GM21529 (cell line): ENCODE data around the gene CCNK.

Source experiments
- ATAC-seq: cut with Tn5 transposase; IDR thresholded peaks from one replicate; pipeline ENCODE4 v1.9.1; 2021; ENCODE audit not compliant: unreplicated experiment

CCNK gene

DNA sequence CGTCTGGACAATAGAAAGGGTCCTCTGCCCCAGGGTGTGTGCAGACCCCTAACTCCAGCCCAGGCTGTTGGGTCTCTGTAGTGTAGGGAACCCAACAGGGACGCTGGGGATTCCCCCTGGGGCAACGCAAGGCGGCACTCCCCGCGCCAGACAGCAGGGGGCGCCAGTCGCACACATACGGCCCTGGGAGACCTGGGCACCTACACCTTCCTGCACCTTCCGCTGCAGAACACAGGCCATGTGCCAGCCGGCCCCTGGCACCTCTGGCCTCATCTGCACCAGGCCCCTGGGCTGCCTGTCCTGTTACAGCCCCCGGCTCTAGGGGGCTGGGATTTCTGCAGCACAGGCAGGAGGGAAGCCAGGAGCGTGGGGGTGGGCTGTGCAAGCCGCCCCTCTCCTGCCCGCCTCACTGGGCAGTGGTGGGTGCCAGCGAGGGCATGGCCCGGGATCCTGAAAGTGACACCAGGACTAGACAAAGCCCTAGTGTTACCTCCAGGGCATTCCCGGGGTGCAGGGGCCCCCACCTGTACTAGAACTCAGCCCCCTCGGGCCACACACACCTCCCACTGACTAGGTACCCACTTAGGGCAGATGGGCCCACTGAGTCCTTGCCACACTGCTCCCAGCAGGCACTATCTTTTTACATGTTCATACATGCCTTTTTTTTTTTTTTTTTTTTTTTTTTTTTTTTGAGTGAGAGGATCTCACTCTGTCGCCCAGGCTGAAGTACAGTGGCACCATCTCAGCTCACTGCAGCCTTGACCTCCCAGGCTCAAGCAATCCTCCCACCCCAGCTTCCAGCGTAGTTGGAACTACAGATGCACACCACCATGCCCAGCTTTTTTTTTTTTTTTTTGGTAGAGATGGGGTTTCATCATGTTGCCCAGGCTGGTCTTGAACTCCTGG, 37.5 kb downstream of the CCNK start:
- ATAC-seq = peak; percentile 80

DNA sequence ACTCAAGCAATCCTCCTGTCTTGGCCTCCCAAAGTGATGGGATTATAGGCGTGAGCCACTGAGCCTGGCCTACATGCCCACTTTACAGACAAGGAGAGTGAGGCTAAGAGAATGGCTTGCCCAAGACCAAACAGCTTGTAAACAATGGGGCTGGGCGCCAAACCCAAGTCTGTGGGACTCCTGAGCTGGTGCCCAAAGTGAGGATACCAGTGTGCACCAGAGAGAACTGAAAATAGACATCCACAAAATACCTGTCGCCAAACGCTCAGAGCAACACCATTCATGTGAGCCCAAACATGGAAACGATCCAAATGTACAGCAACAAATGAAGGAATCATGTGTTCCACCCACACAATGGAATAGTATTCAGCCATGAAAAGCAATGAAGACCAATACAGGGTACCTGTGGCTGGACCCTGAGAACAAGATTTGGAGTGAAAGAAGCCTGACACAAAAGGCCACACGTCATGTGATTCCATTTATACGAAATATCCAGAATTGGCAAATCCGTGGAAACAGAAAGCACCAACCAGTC, 38.2 kb downstream of the CCNK start:
- no peak for ATAC-seq

DNA sequence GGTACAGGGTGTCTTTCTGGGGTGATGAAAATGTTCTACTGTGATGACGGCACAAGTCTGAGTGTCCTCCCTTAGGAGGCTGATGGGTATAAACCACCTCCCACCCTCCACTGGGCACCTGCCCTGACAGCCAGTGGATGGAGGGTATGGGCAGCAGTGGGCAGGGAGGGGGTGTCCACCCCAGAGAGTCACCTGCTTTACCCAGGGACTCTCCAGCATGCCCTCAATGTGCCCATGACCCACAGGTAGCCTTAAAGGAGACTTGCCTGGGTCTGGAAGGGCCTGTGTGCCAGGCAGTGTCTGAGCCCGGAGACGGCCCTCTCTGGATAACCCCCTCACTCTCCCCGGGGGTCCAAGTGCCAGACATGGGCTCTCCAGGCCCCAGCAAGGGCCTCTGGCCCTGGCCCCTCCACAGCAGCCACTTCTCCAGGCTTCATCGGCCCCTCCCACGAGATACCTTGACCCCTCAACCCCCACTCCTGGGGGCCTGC, 38.8 kb downstream of the CCNK start:
- ATAC-seq = no peak

DNA sequence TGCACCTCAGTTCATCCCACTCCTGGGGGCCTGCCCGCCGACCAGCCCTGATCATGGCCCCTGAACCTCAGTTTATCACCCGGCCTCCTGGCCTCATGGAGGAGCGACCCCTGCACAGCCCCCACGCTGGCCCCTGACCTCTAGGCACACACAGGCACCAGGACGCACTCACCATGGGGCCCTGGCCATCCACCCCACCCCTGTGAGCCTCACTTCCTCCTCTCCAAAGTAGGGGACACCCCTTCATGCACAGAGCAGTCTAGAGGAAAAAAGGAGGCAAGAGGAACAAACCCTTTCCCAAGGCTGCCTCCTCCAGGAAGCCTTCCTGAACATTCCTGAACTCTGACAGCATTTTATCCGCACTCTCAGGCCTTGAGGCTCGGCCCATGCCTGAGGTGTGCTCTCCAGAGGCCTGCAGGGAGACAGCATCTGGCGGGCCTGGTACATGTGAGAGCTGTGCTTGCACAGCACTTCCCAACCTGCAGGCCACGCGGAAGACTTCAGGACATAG, 39.4 kb downstream of the CCNK start:
- no peak for ATAC-seq

DNA sequence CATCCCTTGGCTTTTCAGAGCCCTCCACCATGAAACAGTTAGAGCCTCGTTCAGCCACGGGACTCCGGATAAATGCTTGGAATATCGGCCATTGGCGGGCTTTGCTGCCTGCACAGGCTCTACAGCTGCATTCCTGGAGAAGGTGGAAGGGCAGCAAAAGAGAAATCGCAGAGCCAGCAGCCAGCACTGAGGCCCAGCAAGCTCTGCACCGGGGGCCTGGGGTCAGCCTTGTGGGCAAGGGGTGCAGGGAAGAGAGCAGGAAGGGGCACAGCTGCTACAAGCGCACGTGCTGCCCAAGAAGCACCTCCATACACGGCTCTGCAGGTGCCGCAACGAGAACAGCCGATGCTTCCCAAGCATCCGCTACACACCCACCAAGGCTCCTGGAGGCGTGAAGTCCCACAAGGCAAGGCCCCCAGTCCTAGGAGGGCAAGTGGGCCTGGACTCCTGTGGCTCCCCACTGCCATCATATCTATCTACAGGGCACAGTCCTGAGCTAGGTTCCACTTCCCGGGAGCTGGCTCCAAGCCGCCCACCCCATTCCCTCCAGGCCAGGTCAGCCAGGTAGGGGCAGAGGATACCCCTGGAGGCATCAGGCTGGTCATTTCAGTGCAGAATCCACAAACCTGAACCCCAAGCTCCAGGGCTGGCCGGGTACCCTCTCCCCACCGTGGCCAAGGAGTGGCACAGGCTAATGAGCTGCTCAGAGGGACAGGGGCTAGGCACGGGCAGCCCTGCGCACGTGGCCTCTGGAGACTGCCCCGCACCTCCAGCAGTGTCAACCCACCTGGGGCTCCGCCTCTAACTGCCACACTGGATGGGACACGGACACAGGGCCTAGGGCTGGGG, 40.2 kb downstream of the CCNK start:
- no peak for ATAC-seq

DNA sequence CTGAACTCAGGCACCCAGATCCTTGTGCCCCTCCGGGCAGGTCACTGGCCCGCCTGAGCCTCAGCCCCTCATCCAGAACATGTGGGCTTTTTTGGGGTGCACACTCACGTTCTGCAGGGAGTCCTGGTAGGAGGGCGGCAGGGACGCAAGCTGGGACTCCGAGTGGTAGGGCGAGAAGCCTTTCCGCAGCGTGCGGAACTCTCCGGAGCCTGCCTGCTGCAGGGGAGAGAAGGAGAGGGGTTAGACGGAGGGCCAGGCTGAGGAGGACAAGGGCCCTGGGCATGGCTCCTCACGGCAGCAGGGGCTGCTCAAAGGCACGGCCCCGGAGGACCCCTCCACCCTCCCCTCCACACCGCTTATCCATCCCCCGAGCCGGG, 40.8 kb downstream of the CCNK start:
- ATAC-seq = no peak

DNA sequence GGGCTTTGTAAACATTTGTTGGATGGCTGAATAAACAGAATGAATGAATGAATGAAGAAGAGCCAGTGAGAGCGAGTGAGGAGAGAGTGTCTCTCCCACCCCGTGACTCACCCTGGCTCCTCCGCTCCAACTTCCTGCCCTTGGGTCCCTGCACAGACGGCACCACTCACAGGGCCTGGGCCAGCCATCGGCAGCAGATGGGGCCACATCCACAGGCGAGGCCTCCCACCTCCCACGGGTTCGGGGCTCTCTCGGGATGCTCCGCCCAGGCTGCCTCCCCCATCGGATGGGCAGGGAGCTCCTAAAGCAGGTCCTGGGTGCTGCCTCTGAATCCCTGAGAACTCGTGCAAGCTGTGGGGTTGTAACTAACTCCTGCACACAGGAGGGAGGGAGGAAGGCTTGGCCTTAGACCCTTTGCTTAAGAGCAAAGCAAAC, 41.3 kb downstream of the CCNK start:
- no peak for ATAC-seq

DNA sequence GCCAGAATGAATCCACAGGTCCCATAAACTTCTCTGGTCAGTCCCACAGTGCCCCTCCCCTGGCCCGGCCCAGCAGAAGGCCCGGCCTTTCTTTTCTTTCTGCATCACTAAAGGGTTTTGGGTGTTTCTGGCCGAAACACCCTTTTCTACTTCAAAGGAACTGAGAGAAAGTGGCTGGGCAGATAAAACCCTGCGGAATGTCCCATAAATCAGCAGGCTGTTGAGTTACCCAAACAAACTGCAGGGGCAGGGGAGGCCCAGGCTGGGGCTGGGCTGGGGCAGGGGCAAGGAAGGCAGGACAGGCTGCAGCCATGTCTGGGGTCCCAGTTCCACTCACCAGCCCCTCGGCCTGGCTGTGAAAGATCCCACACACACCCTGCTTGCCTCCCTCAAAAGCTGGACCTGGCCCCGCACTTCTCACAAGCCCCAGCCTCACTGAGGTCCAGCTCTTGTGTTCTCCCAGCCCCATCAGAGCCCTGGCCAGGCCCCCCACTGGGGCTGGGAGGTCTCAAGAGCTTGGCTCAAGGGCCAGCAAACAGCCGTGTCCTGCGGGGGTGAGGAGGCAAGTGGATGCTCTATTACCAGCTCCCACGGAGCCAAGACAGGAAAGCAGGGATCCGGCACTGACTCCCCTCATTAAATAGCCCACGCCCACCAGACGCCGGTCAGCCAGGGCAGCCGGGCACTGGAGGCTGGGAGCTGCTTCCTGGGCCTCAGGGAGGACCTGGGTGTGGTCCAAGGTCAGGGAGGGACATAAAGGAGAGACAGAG, 41.9 kb downstream of the CCNK start:
- ATAC-seq = no peak

DNA sequence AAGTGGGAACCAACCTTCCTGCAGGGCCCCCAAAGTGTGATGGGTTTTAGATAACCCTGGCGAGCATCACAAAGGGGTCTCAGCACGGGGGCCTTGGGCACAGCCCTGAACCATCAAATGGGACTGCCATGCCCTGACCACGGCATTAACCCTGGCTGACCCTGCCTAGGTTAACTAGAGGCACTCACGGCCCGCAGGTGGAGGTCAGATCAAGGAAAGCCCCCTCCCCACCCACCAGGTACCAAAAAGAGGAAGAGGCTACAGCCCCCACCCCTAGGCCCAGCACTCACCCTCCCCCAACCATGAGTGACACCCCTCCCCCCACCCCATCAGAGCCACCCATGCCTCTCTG, 42.5 kb downstream of the CCNK start:
- ATAC-seq = no peak

DNA sequence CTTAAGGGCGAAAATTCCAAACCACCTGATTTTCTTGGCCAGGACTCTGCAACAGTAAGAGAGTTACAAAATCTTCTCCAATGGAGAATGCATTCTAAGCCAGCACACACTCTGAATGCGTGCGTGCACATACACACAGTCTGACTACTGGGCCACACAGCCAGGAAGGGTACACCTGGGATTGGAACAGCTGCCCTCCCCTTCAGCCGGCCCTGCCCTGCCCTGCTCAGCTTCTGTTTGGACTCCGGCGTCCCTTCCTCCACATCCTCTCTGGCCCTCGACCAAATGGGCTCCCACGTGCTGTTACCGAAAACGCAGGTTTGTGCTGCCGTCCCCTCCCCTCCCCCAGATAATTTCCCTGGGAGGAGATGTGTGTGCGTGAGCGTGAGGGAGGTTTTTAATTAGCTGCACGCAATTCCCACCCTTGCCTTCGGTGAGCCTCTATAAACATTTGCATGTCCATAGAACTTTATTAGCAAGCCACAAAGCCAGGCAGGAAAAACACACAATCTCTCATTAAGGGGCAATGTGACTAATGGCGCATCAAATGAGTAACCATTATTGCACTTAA, 43.0 kb downstream of the CCNK start:
- ATAC-seq = no peak

DNA sequence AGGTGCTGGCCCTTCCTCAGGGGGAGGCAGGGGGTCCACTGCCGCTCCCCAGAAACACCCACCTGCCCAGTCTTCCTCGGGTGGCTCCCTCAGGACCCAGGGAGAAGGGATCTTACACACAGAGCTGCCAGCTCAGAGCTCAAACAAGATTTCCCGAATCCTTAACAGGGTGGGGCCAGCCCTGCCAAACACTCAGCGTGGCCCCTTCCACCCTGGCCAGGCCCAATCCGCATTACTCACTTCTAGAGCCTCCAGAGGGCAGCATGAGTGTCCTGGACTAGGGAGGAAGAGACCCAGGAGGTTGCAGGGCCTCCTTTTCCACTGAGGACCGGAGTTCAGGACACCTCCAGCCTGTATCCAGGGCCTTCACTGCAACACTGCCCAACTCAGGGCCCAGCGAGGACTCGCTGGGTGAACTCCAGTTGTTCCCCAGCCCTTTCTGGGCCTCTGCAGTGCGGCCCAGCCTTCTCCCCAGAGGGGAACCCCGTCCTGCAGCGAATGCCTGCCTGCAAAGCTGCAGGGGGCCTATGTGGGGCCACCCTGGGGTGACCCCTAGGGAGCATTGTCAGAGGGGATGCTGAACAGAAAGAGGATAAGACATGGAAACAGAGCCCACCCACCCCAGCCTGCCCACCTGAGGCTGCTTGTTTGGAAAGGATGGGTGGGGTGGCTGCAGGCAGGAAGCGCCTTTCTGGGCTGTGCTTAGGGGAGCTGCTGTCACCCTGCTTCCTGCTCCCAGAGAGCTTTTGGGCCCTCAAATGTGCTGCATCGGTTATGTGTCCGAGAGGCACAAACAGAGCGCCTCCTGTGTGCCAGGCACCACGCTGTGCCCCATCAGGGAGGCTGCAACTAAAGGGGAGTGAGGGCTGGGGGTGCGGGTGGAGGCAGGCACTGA, 43.8 kb downstream of the CCNK start:
- no peak for ATAC-seq

DNA sequence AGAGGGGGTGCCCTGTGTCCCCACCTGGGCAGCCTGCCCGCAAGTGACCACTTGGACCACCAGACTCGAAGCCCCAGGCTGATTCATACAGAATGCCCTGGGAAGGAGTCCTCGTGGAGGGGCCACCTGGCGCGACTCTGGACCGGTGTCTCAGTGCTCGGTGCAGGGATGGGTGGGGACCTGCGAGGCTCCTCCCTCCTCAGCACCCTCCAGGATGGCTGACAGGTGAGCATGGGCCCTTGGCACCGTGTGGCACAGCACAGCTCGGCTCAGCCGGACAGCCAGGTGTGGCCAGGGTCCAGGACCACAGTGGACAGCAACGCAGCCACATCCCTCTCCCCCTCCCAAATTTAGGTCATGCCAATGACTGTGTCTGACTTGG, 44.5 kb downstream of the CCNK start:
- no peak for ATAC-seq

DNA sequence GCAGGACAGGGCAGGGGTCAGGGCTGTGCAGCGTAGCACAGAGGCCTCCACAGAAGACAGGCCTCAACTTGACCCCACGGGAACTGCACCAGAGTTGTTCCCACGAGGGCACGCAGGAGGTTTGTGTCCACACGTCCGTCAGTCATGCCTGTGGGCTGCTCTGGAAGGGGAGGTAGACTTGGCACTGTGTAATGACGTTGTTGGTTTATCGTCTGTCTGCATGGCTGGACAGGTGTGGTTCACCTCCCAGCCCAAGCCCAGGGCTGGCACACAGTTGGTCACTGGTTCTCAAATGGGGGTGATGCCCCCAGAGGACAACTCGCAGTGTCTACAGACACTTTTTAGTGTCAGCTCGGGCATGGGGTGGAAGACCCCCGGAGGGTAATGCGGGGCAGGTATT, 45.8 kb downstream of the CCNK start:
- no peak for ATAC-seq

DNA sequence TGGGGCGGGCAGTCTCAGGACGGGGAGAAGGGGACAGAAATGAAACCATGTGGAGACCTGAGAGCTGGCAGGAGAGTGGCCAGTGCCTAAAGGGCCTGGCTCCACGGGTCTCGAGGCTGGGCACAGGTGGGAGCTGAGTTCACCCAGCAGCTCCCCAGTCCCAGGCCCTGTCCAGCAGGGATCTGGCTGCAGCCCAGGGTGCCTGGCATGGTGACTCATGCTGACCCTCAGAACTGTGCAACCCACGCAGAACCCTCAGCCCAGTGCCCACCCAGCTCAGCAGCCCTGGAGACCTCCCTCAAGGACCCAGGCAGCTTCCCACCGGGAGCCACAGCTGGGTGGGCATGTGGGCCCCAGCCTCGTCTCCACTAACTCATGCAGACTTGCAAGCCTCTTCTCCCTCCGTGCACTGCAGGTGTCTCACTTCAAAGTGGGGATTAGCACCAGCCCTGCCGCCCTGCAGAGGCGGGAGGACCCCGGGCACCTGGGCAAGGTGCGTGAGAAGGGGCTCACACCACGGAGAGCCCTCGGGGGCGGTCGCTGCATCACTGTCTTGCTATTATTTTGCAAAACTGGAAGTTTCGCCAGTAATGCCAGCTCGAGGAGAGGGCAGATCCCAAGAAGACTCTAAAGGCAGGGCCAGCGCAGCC, 46.3 kb downstream of the CCNK start:
- no peak for ATAC-seq

DNA sequence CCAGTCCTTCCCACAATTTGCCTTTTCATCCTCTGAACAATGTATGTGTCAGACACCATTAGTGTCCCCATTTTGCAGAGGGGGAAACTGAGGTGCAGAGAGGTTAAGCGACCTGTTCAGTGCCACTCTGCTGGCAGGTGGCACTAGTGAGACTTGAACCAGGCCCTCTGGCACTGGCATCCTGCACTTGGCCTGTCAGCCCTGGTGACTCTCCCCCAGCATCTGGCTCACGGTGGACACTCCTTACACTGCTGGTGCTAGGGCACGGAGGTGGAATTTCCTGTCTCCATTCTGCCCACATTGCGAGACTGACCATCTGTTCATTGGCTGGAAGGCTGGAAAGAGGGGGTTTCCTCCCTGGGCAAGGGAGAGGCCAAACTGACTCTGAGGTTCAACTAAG, 48.7 kb downstream of the CCNK start:
- no peak for ATAC-seq

DNA sequence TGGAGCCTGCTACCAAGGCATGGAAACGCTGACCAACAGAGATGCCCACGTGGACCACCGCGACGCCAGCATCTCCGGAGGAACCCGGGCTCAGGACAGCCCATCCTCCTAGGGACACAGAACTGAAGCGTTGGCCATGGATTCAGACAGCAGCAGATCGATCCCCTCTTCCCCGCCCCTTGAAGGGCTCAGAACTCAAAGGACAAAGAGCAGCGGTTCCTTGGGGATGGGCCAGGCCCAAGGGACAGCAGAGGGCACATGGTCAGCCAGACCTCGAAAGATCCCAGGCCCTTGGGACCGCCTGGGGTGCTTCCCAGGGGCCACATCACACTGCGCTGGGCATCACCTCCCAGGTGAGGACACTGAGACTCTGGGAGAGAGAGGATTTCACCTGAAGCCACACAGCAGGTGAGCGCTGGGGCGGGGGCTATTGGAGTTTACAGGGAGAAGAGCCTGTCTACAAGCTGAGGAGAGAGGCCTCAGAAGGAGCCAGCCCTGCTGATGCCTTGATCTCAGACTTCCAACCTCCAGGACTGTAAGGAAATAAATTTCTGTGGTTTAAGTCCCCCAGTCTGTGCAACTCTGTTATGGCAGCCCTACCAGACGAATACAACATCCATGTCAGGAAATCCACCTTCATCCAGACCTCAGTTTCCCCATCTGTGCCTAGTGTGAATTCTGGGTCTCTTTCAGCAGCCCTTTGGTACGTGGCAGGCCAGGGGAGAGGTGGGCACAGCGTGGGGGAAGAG, 49.4 kb downstream of the CCNK start:
- ATAC-seq = no peak

DNA sequence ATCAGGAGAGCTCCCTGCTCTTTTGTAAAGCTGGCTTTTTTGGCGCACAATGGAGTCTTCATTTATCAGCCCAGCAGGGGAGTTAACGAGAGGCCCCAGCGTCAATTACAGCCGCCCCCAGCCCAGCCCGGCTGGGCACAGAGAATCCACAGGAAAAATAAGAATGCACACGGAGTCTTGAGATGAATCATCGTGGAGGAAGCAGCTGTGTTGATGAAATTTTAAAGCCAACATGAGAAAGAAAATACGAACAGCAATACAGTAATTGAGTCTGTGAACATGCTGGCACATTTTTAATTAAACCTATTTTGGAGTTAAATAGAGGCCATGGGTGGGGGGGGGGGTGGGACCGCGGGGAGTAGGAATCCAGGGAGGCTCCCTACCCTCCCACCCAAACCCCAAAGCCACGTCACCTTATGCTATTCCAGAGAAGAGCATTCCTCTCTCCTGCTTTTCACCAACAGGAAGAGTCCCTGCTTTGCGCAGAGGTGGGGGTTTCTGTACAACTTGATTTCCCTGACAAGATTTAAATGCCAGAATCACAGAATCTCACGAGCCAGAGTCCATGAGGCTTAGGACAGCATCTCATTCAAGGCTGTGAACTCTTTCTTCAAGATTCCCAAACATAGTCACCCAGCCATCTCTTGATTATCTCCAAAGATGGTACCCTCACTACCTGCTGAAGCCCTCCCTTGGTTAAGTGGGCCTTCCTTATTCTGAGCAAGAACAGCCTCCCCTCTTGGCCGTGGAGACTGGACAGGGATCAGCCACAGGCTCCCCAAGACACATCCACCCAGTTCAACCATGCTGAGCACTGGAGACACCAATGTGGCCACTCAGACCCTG, 50.3 kb downstream of the CCNK start:
- no peak for ATAC-seq
